Muscle layer of duodenum (tissue), 2 donors: ENCODE results near the gene CLEC1A.
A peak's percentile ranks its signal among the peaks of the same experiment; 100 is the strongest.

Experiments
- H3K27ac ChIP-seq: one replicate; pipeline ENCODE4 v1.7.0; 2013; ENCODE audit warnings: mild to moderate bottlenecking, low read length
- H3K27me3 ChIP-seq: one replicate; pipeline ENCODE4 v1.7.0; 2013; ENCODE audit warnings: low read depth, mild to moderate bottlenecking, control low read depth, low read length
- H3K36me3 ChIP-seq, 2 donors: one replicate each; pipeline ENCODE4 v1.7.0; 2013; ENCODE audit warnings: low read length in 2 of 2, control low read depth in 1 of 2, mild to moderate bottlenecking in 1 of 2; ENCODE audit not compliant: insufficient read depth in 2 of 2, control insufficient read depth in 1 of 2
- H3K4me1 ChIP-seq, 2 donors: one replicate each; pipeline ENCODE4 v1.7.0; 2013; ENCODE audit warnings: low read length in 2 of 2, mild to moderate bottlenecking in 2 of 2, control low read depth in 1 of 2, moderate library complexity in 1 of 2; ENCODE audit not compliant: insufficient read depth in 2 of 2, control insufficient read depth in 1 of 2
- H3K4me3 ChIP-seq, 2 donors: one replicate each; pipeline ENCODE4 v1.7.0; 2013; ENCODE audit warnings: low read length in 2 of 2, low read depth in 1 of 2, mild to moderate bottlenecking in 1 of 2
- H3K9me3 ChIP-seq, 2 donors: one replicate each; pipeline ENCODE4 v1.7.0; 2013; ENCODE audit warnings: low read length in 2 of 2, control low read depth in 1 of 2, mild to moderate bottlenecking in 1 of 2; ENCODE audit not compliant: control insufficient read depth in 1 of 2
- donor health status: healthy.

Gene CLEC1A

GRCh38 chr12:10097521-10097920 is 1.3 kb downstream of the CLEC1A start:
- no peak overlapping the region for H3K27ac ChIP-seq
- H3K9me3 ChIP-seq = no peaks in the 10 kb centered on the region
- no peaks in the 10 kb centered on the region for H3K27me3 ChIP-seq
- no peak overlapping the region for H3K4me3 ChIP-seq
- peaks cover 7 to 23% of the 10 kb centered on the region in 2 donors for H3K4me1 ChIP-seq
- no peaks in the 10 kb centered on the region for H3K36me3 ChIP-seq

- no peaks in the 10 kb centered on the region for H3K9me3 ChIP-seq
- H3K4me1 ChIP-seq = peaks cover 0 to 14% of the 10 kb centered on the region in 2 donors
- no peaks in the 10 kb centered on the region for H3K27me3 ChIP-seq
- peak overlapping the region in 1 of 2 donors; percentile 47 for H3K4me3 ChIP-seq
- no peak overlapping the region for H3K27ac ChIP-seq
- no peaks in the 10 kb centered on the region for H3K36me3 ChIP-seq
These were observed 2.8 kb downstream of the CLEC1A start for GRCh38 chr12:10095971-10096370.

- Histone ChIP-seq H3K36me3 (no peaks in the 10 kb centered on the region), H3K4me1 (peaks cover 0 to 11% of the 10 kb centered on the region in 2 donors), H3K27me3 (no peaks in the 10 kb centered on the region), H3K4me3 (no peak overlapping the region), H3K9me3 (no peaks in the 10 kb centered on the region), H3K27ac (peak overlapping the region; percentile 57)
These were observed 4.0 kb downstream of the CLEC1A start for GRCh38 chr12:10094646-10095395.

- Histone ChIP-seq H3K36me3 (no peaks in the 10 kb centered on the region), H3K27me3 (no peaks in the 10 kb centered on the region), H3K9me3 (peaks cover 0 to 4% of the 10 kb centered on the region in 2 donors), H3K4me1 (no peaks in the 10 kb centered on the region), H3K4me3 (no peak overlapping the region), H3K27ac (no peak overlapping the region)
These were observed 9.6 kb downstream of the CLEC1A start for GRCh38 chr12:10088955-10089900.

- Histone ChIP-seq H3K27me3 (no peaks in the 10 kb centered on the region), H3K27ac (no peak overlapping the region), H3K36me3 (no peaks in the 10 kb centered on the region), H3K4me1 (no peaks in the 10 kb centered on the region), H3K9me3 (peaks cover 0 to 4% of the 10 kb centered on the region in 2 donors), H3K4me3 (no peak overlapping the region)
These were observed 10.8 kb downstream of the CLEC1A start for GRCh38 chr12:10088031-10088430.

GRCh38 chr12:10086387-10086786 is 12.4 kb downstream of the CLEC1A start:
- Histone ChIP-seq H3K36me3 (no peaks in the 10 kb centered on the region), H3K4me1 (no peaks in the 10 kb centered on the region), H3K27me3 (no peaks in the 10 kb centered on the region), H3K9me3 (peaks cover 0 to 4% of the 10 kb centered on the region in 2 donors), H3K27ac (no peak overlapping the region), H3K4me3 (no peak overlapping the region)

- Histone ChIP-seq H3K27ac (no peak overlapping the region), H3K4me1 (no peaks in the 10 kb centered on the region), H3K36me3 (no peaks in the 10 kb centered on the region), H3K4me3 (no peak overlapping the region), H3K9me3 (peaks cover 0 to 4% of the 10 kb centered on the region in 2 donors), H3K27me3 (no peaks in the 10 kb centered on the region)
These were observed 14.1 kb downstream of the CLEC1A start for GRCh38 chr12:10084733-10085132.

- H3K9me3 ChIP-seq = peaks cover 0 to 4% of the 10 kb centered on the region in 2 donors
- no peak overlapping the region for H3K4me3 ChIP-seq
- no peaks in the 10 kb centered on the region for H3K27me3 ChIP-seq
- H3K27ac ChIP-seq = no peak overlapping the region
- H3K4me1 ChIP-seq = no peaks in the 10 kb centered on the region
- H3K36me3 ChIP-seq = no peaks in the 10 kb centered on the region
These were observed 16.5 kb downstream of the CLEC1A start for GRCh38 chr12:10082117-10082874.

GRCh38 chr12:10075451-10075850 is 23.3 kb downstream of the CLEC1A start:
- Histone ChIP-seq H3K4me3 (no peak overlapping the region), H3K9me3 (no peaks in the 10 kb centered on the region), H3K36me3 (no peaks in the 10 kb centered on the region), H3K27ac (no peak overlapping the region), H3K27me3 (no peaks in the 10 kb centered on the region), H3K4me1 (no peaks in the 10 kb centered on the region)

- no peaks in the 10 kb centered on the region for H3K9me3 ChIP-seq
- no peak overlapping the region for H3K27ac ChIP-seq
- H3K27me3 ChIP-seq = no peaks in the 10 kb centered on the region
- H3K4me3 ChIP-seq = no peak overlapping the region
- no peaks in the 10 kb centered on the region for H3K36me3 ChIP-seq
- no peaks in the 10 kb centered on the region for H3K4me1 ChIP-seq
These were observed 25.5 kb downstream of the CLEC1A start for GRCh38 chr12:10073261-10073660.

- Histone ChIP-seq H3K9me3 (no peaks in the 10 kb centered on the region), H3K27me3 (no peaks in the 10 kb centered on the region), H3K4me1 (no peaks in the 10 kb centered on the region)
These were observed 26.7 kb downstream of the CLEC1A start for GRCh38 chr12:10072131-10072530.

More at GRCh38 chr12:10072131-10072530, 26.7 kb downstream of the CLEC1A start:
- Histone ChIP-seq H3K27ac (no peak overlapping the region), H3K36me3 (no peaks in the 10 kb centered on the region), H3K4me3 (no peak overlapping the region)
